GM12878 (cell line): Measurements from ENCODE around the gene FAM81B.

Experiments used
- CTCF ChIP-seq, 3 experiments: IDR thresholded peaks in 2 of 3; conservative IDR thresholded peaks in 1 of 3; 2 replicates each; pipeline ENCODE4 v1.5.1; 2011; ENCODE audit warnings: low read depth in 3 of 3, low read length in 3 of 3, mild to moderate bottlenecking in 3 of 3, control low read depth in 2 of 3, moderate library complexity in 2 of 3, inconsistent platforms in 1 of 3, mixed read lengths in 1 of 3; ENCODE audit not compliant: control insufficient read depth in 2 of 3, insufficient read depth in 1 of 3; ENCODE audit errors: extremely low read depth in 1 of 3
- EZH2 ChIP-seq: IDR thresholded peaks from 2 replicates; pipeline ENCODE4 v1.6.1; 2012; ENCODE audit warnings: low read depth, mild to moderate bottlenecking, control low read depth, inconsistent platforms, low read length, borderline replicate concordance; ENCODE audit not compliant: control insufficient read depth
- HDAC6 ChIP-seq: fragments of 200-600 bp; sonication (generic); IDR thresholded peaks from one replicate; pipeline ENCODE4 v1.8.0; 2017; ENCODE audit warnings: antibody characterized with exemption; ENCODE audit not compliant: unreplicated experiment
- MTA3 ChIP-seq: IDR thresholded peaks from 2 replicates; pipeline ENCODE4 v1.6.1; 2012; ENCODE audit warnings: low read length, inconsistent platforms, borderline replicate concordance
- MYC ChIP-seq: IDR thresholded peaks from 2 replicates; pipeline ENCODE4 v1.6.1; 2011; ENCODE audit warnings: mild to moderate bottlenecking, low read length, moderate library complexity, inconsistent platforms; ENCODE audit not compliant: insufficient read depth, insufficient replicate concordance, insufficient read length, severe bottlenecking
- POLR2AphosphoS5 ChIP-seq: IDR thresholded peaks from 2 replicates; pipeline ENCODE4 v1.6.1; 2011; ENCODE audit warnings: mild to moderate bottlenecking, low read length, inconsistent platforms
- RELA ChIP-seq: fragments of 450-650 bp; IDR thresholded peaks from 2 replicates; pipeline ENCODE4 v1.8.0; 2014; ENCODE audit warnings: borderline replicate concordance; ENCODE audit not compliant: partially characterized antibody
- SP1 ChIP-seq: IDR thresholded peaks from one replicate; pipeline ENCODE4 v1.6.1; 2011; ENCODE audit warnings: low read depth, low read length
- TCF7 ChIP-seq: IDR thresholded peaks from 2 replicates; pipeline ENCODE4 v1.6.1; 2014; ENCODE audit warnings: antibody characterized with exemption, borderline replicate concordance
- TF ChIP-seq, protein P1 (sequence below): IDR thresholded peaks from 2 replicates; pipeline ENCODE4 v1.6.1; 2011; ENCODE audit warnings: borderline replicate concordance, low read depth, mild to moderate bottlenecking, moderate library complexity, mixed read lengths, low read length; ENCODE audit not compliant: insufficient read depth; ENCODE audit errors: extremely low read length
- TF ChIP-seq, protein P2 (sequence below): fragments of 450-650 bp; conservative IDR thresholded peaks from 2 replicates; pipeline ENCODE4 v1.6.1; 2017; ENCODE audit warnings: mild to moderate bottlenecking, moderate library complexity

- TF ChIP-seq CTCF (IDR thresholded peaks at IDR 0.05 in 2 of 3, conservative IDR thresholded peaks at IDR 0.05 in 1 of 3; ENCODE audit: control insufficient read depth in 2 of 3, extremely low read depth in 1 of 3, insufficient read depth in 1 of 3, low read depth in 3 of 3, low read length in 3 of 3) (no peak), HDAC6 (no peak), RELA (no peak), EZH2 (no peak), MTA3 (no peak), MYC (no peak), SP1 (no peak), TCF7 (no peak), POLR2AphosphoS5 (no peak)
- TF ChIP-seq, protein P1, sequence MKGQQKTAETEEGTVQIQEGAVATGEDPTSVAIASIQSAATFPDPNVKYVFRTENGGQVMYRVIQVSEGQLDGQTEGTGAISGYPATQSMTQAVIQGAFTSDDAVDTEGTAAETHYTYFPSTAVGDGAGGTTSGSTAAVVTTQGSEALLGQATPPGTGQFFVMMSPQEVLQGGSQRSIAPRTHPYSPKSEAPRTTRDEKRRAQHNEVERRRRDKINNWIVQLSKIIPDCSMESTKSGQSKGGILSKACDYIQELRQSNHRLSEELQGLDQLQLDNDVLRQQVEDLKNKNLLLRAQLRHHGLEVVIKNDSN = no peak
- TF ChIP-seq, protein P2, sequence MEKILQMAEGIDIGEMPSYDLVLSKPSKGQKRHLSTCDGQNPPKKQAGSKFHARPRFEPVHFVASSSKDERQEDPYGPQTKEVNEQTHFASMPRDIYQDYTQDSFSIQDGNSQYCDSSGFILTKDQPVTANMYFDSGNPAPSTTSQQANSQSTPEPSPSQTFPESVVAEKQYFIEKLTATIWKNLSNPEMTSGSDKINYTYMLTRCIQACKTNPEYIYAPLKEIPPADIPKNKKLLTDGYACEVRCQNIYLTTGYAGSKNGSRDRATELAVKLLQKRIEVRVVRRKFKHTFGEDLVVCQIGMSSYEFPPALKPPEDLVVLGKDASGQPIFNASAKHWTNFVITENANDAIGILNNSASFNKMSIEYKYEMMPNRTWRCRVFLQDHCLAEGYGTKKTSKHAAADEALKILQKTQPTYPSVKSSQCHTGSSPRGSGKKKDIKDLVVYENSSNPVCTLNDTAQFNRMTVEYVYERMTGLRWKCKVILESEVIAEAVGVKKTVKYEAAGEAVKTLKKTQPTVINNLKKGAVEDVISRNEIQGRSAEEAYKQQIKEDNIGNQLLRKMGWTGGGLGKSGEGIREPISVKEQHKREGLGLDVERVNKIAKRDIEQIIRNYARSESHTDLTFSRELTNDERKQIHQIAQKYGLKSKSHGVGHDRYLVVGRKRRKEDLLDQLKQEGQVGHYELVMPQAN = no peak
These were observed 35.1 kb downstream of the FAM81B start for GRCh38 chr5:95426227-95426626.
